SK-N-SH (cell line): ENCODE results near the gene AP4E1. TPM values are rescaled to one million over a fixed set of nuclear protein-coding genes. Genes with fewer than 3 reads are reported as not detected.

Experiments used
- CTCF ChIA-PET: fragments of 300-600, 350-600 bp; formaldehyde crosslinking; extraction: SDS; loops from one replicate; lab custom pipeline; 2021; lab: Yijun Ruan, JAX
- POLR2A ChIA-PET: fragments of 350-600 bp; sonication (Branson Sonifier 250); formaldehyde crosslinking; extraction: SDS; loops from one replicate; lab custom pipeline; 2020; ENCODE audit warnings: antibody characterized with exemption, inconsistent platforms; lab: Yijun Ruan, JAX
- DNase-seq: peaks from one replicate; pipeline ENCODE4 v3.0.0; 2012
- H2AFZ ChIP-seq: fragments of 200-600 bp; sonication (generic); 2 replicates; pipeline ENCODE4 v1.8.1; 2016; ENCODE audit warnings: antibody characterized with exemption, mild to moderate bottlenecking, low read depth
- H3F3A ChIP-seq: fragments of 200-600 bp; sonication (generic); replicated peaks from 2 replicates; pipeline ENCODE3; 2016; ENCODE audit warnings: antibody characterized with exemption, mild to moderate bottlenecking; ENCODE audit not compliant: insufficient read depth
- H3K27ac ChIP-seq, 2 experiments: fragments of 200-500 bp in 1 of 2; fragments of 200-600 bp in 1 of 2; sonication (Bioruptor generic) in 1 of 2; sonication (generic), shearing (Covaris generic) in 1 of 2; 2 replicates each; pipeline versions ENCODE4 v1.5.1 to v1.6.1; 2014 to 2016; ENCODE audit warnings: low read depth in 2 of 2, inconsistent platforms in 1 of 2, low read length in 1 of 2, mild to moderate bottlenecking in 1 of 2, mixed read lengths in 1 of 2
- H3K27me3 ChIP-seq: fragments of 200-600 bp; sonication (generic), shearing (Covaris generic); 2 replicates; pipeline ENCODE4 v1.6.1; 2016; ENCODE audit warnings: mixed run types; ENCODE audit not compliant: insufficient read depth
- H3K36me3 ChIP-seq, 2 experiments: fragments of 200-500 bp in 1 of 2; fragments of 200-600 bp in 1 of 2; sonication (Bioruptor generic) in 1 of 2; sonication (generic) in 1 of 2; replicated peaks in 1 of 2; 2 replicates each; pipeline versions ENCODE3 to v1.5.1; 2014 to 2016; ENCODE audit warnings: low read length in 1 of 2, mild to moderate bottlenecking in 1 of 2; ENCODE audit not compliant: insufficient read depth in 2 of 2, control insufficient read depth in 1 of 2
- H3K4me1 ChIP-seq, 2 experiments: fragments of 200-500 bp in 1 of 2; fragments of 200-600 bp in 1 of 2; sonication (Bioruptor generic) in 1 of 2; sonication (generic), shearing (Covaris generic) in 1 of 2; 2 replicates each; pipeline versions ENCODE4 v1.5.1 to v1.6.1; 2014 to 2016; ENCODE audit warnings: low read depth in 1 of 2, low read length in 1 of 2, mixed run types in 1 of 2; ENCODE audit not compliant: insufficient read depth in 2 of 2, control insufficient read depth in 1 of 2
- H3K4me2 ChIP-seq: fragments of 200-600 bp; sonication (generic), shearing (Covaris generic); 2 replicates; pipeline ENCODE4 v1.6.1; 2017; ENCODE audit warnings: mixed run types
- H3K4me3 ChIP-seq, 2 experiments: fragments of 200-500 bp in 1 of 2; fragments of 200-600 bp in 1 of 2; sonication (Bioruptor generic) in 1 of 2; sonication (generic), shearing (Covaris generic) in 1 of 2; 2 replicates each; pipeline versions ENCODE4 v1.5.1 to v1.8.1; 2014 to 2016; ENCODE audit warnings: low read depth in 2 of 2, inconsistent platforms in 1 of 2, low read length in 1 of 2, mild to moderate bottlenecking in 1 of 2, mixed read lengths in 1 of 2, moderate library complexity in 1 of 2
- H3K79me2 ChIP-seq: fragments of 200-600 bp; sonication (generic); 2 replicates; pipeline ENCODE4 v1.8.1; 2017; ENCODE audit warnings: mild to moderate bottlenecking; ENCODE audit not compliant: insufficient read depth
- H3K9ac ChIP-seq: fragments of 200-600 bp; sonication (generic); 2 replicates; pipeline ENCODE4 v1.6.1; 2017; ENCODE audit warnings: mixed run types
- H3K9me2 ChIP-seq: fragments of 200-600 bp; sonication (generic); 2 replicates; pipeline ENCODE4 v1.6.1; 2017; ENCODE audit warnings: mixed run types
- H3K9me3 ChIP-seq: fragments of 200-600 bp; sonication (generic); 2 replicates; pipeline ENCODE4 v1.6.1; 2017; ENCODE audit warnings: mixed run types, mild to moderate bottlenecking, moderate library complexity
- H4K20me1 ChIP-seq: fragments of 200-600 bp; sonication (generic); 2 replicates; pipeline ENCODE4 v1.6.1; 2017; ENCODE audit warnings: mild to moderate bottlenecking, mixed run types; ENCODE audit not compliant: insufficient read depth
- CHD2 ChIP-seq: fragments of 150-350 bp; IDR thresholded peaks from 2 replicates; pipeline ENCODE4 v1.6.1; 2018; ENCODE audit warnings: low read length; ENCODE audit not compliant: partially characterized antibody
- CTCF ChIP-seq: fragments of 200-600 bp; sonication (generic); IDR thresholded peaks from 2 replicates; pipeline ENCODE4 v1.6.1; 2017; ENCODE audit warnings: antibody characterized with exemption, mild to moderate bottlenecking, moderate library complexity
- EZH2phosphoT487 ChIP-seq: fragments of 200-600 bp; sonication (generic); IDR thresholded peaks from 2 replicates; pipeline ENCODE4 v1.6.1; 2017; ENCODE audit warnings: low read depth, mixed run types, mild to moderate bottlenecking, antibody characterized with exemption, moderate library complexity, borderline replicate concordance
- FOSL2 ChIP-seq: IDR thresholded peaks from 2 replicates; pipeline ENCODE4 v1.4.0; 2012; ENCODE audit warnings: low read depth, mild to moderate bottlenecking, moderate library complexity, borderline replicate concordance
- JUND ChIP-seq: IDR thresholded peaks from 2 replicates; pipeline ENCODE4 v1.4.0; 2012
- NFIC ChIP-seq: IDR thresholded peaks from 2 replicates; pipeline ENCODE4 v1.4.0; 2012; ENCODE audit warnings: borderline replicate concordance
- NRF1 ChIP-seq: IDR thresholded peaks from 2 replicates; pipeline ENCODE4 v1.6.1; 2012; ENCODE audit warnings: low read depth, mild to moderate bottlenecking, low read length
- PBX3 ChIP-seq: IDR thresholded peaks from 2 replicates; pipeline ENCODE4; 2012
- TAF1 ChIP-seq: IDR thresholded peaks from 2 replicates; pipeline ENCODE4 v1.6.1; 2012; ENCODE audit warnings: low read depth, mild to moderate bottlenecking, low read length, moderate library complexity, borderline replicate concordance
- TCF12 ChIP-seq: IDR thresholded peaks from 2 replicates; pipeline ENCODE4 v1.4.0; 2012
- TEAD4 ChIP-seq: IDR thresholded peaks from 2 replicates; pipeline ENCODE4 v1.4.0; 2012; ENCODE audit warnings: mild to moderate bottlenecking, borderline replicate concordance; ENCODE audit not compliant: insufficient read depth
- USF1 ChIP-seq: IDR thresholded peaks from 2 replicates; pipeline ENCODE4 v1.4.0; 2012; ENCODE audit warnings: low read depth, borderline replicate concordance
- USF2 ChIP-seq: fragments of 150-350 bp; IDR thresholded peaks from 2 replicates; pipeline ENCODE4 v1.6.1; 2017; ENCODE audit warnings: antibody characterized with exemption, low read length, low read depth, borderline replicate concordance
- WGBS: methylation state at CpG from one replicate; pipeline ENCODE4 v1.1.6; 2017; ENCODE audit warnings: low lambda C conversion rate; 5-methylcytosine and 5-hydroxymethylcytosine counted together
- polyA plus RNA-seq, 3 experiments: library from polyadenylated mRNA; depleted of rRNA; stranded (reverse); fragments of >200 nt; gene quantifications; 2 replicates each; pipeline ENCODE4 v1.2.3, GENCODE V29; 2012

Gene AP4E1
- polyA plus RNA-seq, 1 of the 3 experiments (the other 2 are of a cell fraction): 1.6 TPM

GRCh38 chr15:51023499-51023898 is 115.0 kb downstream of the AP4E1 start (continued):
- TF ChIP-seq FOSL2: no peak
- TF ChIP-seq CTCF: no peak
- TF ChIP-seq PBX3: no peak
- TF ChIP-seq TAF1: no peak
- TF ChIP-seq TEAD4: no peak
- TF ChIP-seq USF1: no peak
- TF ChIP-seq USF2: no peak
- TF ChIP-seq CHD2: no peak
- no peak for TF ChIP-seq NRF1
- no peak for TF ChIP-seq NFIC
- TF ChIP-seq TCF12: no peak

- ChIA-PET POLR2A (no interaction called here), CTCF (interaction anchor here (1.4 kb wide), 1 partner anchor 15 kb away, joined by 3 read pairs; no protein-coding TSS in a partner anchor)
- 68% methylated on average over 4 of the region's 4 CpGs for WGBS
- H3K79me2 ChIP-seq: no peaks in the 10 kb centered on the region
- H2AFZ ChIP-seq: no peak overlapping the region
- H4K20me1 ChIP-seq: no peaks in the 10 kb centered on the region
- no peaks in the 10 kb centered on the region for H3K9me2 ChIP-seq
- no peak overlapping the region for H3K9ac ChIP-seq
- no peaks in the 10 kb centered on the region for H3K36me3 ChIP-seq
- peaks cover 0 to 3% of the 10 kb centered on the region in 2 experiments; a peak in 2 of 4 replicates for H3K4me1 ChIP-seq
- TF ChIP-seq JUND: no peak
- TF ChIP-seq EZH2phosphoT487: no peak
- no peak overlapping the region for H3K27ac ChIP-seq
- H3F3A ChIP-seq: no peaks in the 10 kb centered on the region
- H3K27me3 ChIP-seq: no peaks in the 10 kb centered on the region
- H3K4me3 ChIP-seq: no peak overlapping the region
- no peak for DNase-seq
- H3K4me2 ChIP-seq: no peak overlapping the region
- H3K9me3 ChIP-seq: no peaks in the 10 kb centered on the region
These were observed 116.4 kb downstream of the AP4E1 start for GRCh38 chr15:51024735-51025453.
